Neutrophil (primary cell): Measurements from ENCODE around the gene GALM.

Experiments used
- H3K27ac ChIP-seq: fragments of 200-600 bp; sonication (generic); 2 replicates; pipeline ENCODE4 v1.5.1; 2016; ENCODE audit warnings: mild to moderate bottlenecking, moderate library complexity
- H3K27me3 ChIP-seq: fragments of 200-600 bp; sonication (generic); 2 replicates; pipeline ENCODE4 v1.6.0; 2016; ENCODE audit warnings: mild to moderate bottlenecking
- H3K36me3 ChIP-seq: fragments of 200-600 bp; sonication (generic); 2 replicates; pipeline ENCODE4 v1.5.1; 2017
- H3K4me1 ChIP-seq, 2 experiments: fragments of 200-600 bp in 1 of 2; sonication (generic) in 1 of 2; 1 replicate in 1 of 2; 2 replicates in 1 of 2; pipeline versions ENCODE4 v1.5.1 to v1.6.1; 2013 to 2016; ENCODE audit warnings: low read depth in 1 of 2, low read length in 1 of 2, mild to moderate bottlenecking in 1 of 2, moderate library complexity in 1 of 2; ENCODE audit not compliant: control insufficient read depth in 1 of 2, insufficient read depth in 1 of 2
- H3K4me3 ChIP-seq, 2 experiments: fragments of 200-600 bp in 1 of 2; sonication (generic) in 1 of 2; 1 replicate in 1 of 2; 2 replicates in 1 of 2; pipeline ENCODE4 v1.5.1; 2013 to 2016; ENCODE audit warnings: low read depth in 1 of 2, low read length in 1 of 2, mild to moderate bottlenecking in 1 of 2, moderate library complexity in 1 of 2
- H3K9me3 ChIP-seq: fragments of 200-600 bp; sonication (generic); 2 replicates; pipeline ENCODE4 v1.5.1; 2016
- TF ChIP-seq, protein P1 (sequence below): fragments of 200-600 bp; sonication (generic); IDR thresholded peaks from 2 replicates; pipeline ENCODE4 v1.5.1; 2016; ENCODE audit warnings: antibody characterized with exemption

The GALM gene

GRCh38 chr2:38723173-38723572, 57.3 kb downstream of the GALM start:
- no peaks in the 10 kb centered on the region for H3K9me3 ChIP-seq
- H3K27me3 ChIP-seq: no peaks in the 10 kb centered on the region
- TF ChIP-seq, protein P1, sequence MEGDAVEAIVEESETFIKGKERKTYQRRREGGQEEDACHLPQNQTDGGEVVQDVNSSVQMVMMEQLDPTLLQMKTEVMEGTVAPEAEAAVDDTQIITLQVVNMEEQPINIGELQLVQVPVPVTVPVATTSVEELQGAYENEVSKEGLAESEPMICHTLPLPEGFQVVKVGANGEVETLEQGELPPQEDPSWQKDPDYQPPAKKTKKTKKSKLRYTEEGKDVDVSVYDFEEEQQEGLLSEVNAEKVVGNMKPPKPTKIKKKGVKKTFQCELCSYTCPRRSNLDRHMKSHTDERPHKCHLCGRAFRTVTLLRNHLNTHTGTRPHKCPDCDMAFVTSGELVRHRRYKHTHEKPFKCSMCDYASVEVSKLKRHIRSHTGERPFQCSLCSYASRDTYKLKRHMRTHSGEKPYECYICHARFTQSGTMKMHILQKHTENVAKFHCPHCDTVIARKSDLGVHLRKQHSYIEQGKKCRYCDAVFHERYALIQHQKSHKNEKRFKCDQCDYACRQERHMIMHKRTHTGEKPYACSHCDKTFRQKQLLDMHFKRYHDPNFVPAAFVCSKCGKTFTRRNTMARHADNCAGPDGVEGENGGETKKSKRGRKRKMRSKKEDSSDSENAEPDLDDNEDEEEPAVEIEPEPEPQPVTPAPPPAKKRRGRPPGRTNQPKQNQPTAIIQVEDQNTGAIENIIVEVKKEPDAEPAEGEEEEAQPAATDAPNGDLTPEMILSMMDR: no peak
- H3K4me1 ChIP-seq: peaks cover 5 to 9% of the 10 kb centered on the region in 2 experiments
- no peak overlapping the region for H3K4me3 ChIP-seq
- no peak overlapping the region for H3K27ac ChIP-seq
- no peaks in the 10 kb centered on the region for H3K36me3 ChIP-seq

DNA sequence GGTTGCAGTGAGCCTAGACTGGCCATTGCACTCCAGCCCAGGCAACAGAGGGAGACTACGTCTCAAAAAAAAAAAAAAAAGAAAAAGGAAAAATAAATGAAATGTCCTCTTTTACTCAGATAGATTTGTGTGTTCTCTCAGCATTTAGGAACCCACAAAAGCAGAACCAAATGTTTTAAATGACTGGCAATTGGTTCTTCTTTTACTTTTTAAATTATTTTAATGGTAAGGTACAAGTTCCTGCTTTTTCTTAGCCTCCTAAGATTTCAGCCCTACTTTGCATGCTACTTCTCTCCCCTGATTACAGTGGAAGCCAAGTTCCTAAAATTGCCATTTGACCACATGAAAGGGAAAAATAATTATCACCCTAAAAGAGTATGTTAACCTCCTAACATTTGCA, 61.7 kb downstream of the GALM start:
- H3K4me3 ChIP-seq: no peak overlapping the region
- no peaks in the 10 kb centered on the region for H3K9me3 ChIP-seq
- H3K4me1 ChIP-seq: no peaks in the 10 kb centered on the region
- no peak overlapping the region for H3K27ac ChIP-seq
- no peaks in the 10 kb centered on the region for H3K27me3 ChIP-seq
- peaks cover 26% of the 10 kb centered on the region for H3K36me3 ChIP-seq
- TF ChIP-seq, protein P1: no peak

- Histone ChIP-seq H3K9me3 (no peaks in the 10 kb centered on the region), H3K36me3 (peaks cover 33% of the 10 kb centered on the region), H3K27ac (no peak overlapping the region), H3K27me3 (no peaks in the 10 kb centered on the region), H3K4me3 (no peak overlapping the region), H3K4me1 (no peaks in the 10 kb centered on the region)
- TF ChIP-seq, protein P1: no peak
Measured at GRCh38 chr2:38728694-38729093, 62.8 kb downstream of the GALM start.

GRCh38 chr2:38731090-38731489, 65.2 kb downstream of the GALM start:
- Histone ChIP-seq H3K36me3 (peaks cover 44% of the 10 kb centered on the region), H3K27ac (no peak overlapping the region), H3K4me1 (no peaks in the 10 kb centered on the region), H3K4me3 (no peak overlapping the region), H3K27me3 (no peaks in the 10 kb centered on the region), H3K9me3 (no peaks in the 10 kb centered on the region)
- TF ChIP-seq, protein P1: no peak

- TF ChIP-seq, protein P1: no peak
- peaks cover 44% of the 10 kb centered on the region for H3K36me3 ChIP-seq
- no peaks in the 10 kb centered on the region for H3K27me3 ChIP-seq
- peaks cover 1 to 3% of the 10 kb centered on the region in 2 experiments for H3K4me1 ChIP-seq
- no peak overlapping the region for H3K27ac ChIP-seq
- no peak overlapping the region for H3K4me3 ChIP-seq
- H3K9me3 ChIP-seq: no peaks in the 10 kb centered on the region
Measured at GRCh38 chr2:38731684-38732221, 65.8 kb downstream of the GALM start.
